ENCODE results near the gene AKAP12.
A peak's percentile ranks its signal among the peaks of the same experiment; 100 is the strongest.

AKAP12 gene

DNA sequence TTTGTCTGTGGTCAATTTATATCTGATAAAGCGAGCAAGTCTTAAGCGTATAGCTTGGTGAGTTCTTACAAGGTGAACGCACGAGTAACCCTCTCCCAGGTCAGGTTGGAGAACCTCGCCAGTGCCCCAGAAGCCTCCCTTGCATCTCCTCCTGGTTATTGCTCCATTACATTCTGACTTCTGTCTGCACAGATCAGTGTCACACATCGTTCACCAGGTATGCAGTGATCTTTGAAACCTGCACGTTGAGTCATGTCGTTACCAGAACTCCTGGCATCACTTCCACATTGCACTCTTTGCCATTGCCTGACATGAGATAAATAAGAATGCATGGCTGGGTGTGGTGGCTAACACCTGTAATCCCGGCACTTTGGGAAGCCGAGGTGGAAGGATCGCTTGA, 44.2 kb downstream of the AKAP12 start:
- DNase-seq, result no peak

DNA sequence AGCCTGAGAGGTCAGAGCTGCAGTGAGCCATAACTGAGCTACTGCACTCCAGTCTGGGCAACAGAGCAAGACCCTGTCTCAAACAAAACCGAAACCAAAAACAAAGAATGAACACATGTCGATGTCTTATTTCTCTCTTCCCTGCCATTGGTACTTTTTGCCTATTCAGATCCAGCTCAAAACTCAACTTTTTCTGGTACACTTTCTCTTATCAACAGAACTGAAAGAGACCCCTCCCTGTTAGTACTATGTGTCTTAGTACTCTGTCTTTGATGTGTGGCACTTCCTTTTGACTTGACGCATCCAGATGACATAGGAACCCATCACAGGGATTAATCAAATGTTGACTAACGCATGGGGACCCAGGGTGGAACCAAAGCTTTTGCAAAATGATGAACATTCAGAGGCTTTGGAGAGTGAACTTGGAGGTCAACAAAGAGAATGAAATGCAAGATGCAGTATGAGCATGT, 44.8 kb downstream of the AKAP12 start:
- no peak for DNase-seq

DNA sequence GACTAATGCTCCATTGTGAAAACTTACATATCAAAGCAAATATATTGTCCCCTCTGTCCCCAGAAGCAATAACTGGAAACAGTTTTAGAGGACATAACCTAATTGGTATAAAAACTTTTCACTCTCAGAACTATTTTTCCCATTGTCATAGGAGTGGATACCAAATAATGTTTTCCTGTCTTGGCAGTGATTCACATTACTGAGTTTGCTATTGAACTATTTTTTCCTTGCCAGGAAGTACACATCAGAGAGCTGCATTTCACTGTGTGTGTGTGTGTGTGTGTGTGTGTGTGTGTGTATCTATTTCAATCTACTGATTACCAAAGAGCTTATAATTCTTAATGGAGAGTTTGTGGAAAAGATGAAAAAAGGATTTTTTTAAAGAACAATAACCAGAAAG, 45.4 kb downstream of the AKAP12 start:
- no peak for DNase-seq

DNA sequence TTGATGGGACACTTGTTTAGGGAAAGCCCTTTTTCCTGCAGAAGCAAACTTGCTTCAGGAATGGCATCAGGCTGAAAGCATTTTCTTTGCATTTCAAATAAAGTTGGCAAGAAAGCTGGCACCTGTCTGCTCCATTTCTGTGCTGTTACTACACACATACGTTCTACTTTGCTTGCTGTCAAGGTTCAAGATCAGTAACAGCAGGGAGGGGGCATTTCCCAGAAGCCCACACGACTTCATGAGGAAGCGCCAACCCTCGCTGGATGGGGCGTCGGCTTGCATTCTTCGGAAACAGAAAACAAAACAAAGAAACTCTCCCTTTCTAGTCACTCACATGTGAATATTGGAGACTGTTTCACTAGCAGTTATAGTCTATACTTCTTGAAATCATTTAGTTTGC, 46.4 kb downstream of the AKAP12 start:
- DNase-seq, result no peak

DNA sequence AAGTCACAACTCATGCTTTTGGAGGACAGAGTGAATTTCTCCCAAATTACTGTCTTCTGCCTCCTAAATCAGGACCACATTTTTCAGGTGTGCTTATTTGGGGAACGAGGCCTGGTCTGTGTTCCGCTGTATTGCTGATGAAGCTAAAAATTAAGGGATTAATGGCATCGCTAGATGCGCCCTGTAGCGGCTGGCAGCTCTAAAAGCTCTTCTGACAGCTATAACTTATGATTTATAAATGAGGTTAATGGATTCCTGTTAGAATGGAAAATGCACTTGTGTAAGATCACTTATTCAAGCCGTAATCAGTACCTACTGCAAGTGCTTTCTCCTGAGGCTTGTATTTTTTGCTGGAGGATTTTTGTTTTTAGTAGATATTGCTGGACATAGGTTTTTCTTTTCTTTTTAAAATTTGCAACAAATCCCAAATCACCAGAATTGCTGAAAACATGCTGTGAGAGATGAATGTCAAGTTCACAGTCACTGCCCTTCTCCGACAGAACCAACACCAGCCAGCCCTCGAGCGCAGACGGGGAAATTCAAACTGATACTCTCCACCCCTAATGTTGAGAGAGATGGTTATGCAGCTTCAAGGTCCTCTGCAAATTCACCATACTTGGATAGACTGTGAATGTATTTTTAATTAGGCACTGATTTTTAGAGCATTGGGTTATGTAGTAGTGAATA, 49.1 kb downstream of the AKAP12 start:
- DNase-seq, result peak; percentile 13 to 75 (median 47)

DNA sequence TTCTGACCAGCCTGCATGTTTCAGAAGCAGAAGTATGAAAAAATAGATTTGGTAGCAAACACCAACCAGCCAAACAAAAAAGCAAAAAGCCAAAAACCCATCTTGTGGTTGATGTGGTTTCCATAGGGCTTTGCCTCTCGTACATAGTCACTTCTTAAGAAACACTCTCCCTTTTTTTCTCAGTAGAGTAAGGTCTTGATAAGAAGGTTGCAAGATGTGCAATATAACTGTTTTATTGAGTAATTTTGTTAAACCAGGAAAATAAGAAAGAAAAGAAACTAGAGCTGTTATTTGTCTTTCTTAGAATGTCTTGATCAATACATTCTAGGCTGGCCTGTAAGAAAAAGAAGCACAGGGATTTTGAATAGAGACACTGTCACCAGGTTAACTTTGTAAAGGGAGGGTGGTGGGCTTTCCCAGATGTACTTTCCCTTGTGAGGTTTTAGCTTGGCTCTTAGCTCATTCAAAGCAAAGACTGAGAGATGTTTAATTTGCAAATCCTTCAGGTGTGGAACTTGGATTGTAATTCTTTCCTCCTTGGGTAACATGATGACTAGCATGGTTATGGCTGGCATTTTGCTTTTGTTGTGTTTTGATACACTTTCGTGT, 49.7 kb downstream of the AKAP12 start:
- DNase-seq, result no peak

DNA sequence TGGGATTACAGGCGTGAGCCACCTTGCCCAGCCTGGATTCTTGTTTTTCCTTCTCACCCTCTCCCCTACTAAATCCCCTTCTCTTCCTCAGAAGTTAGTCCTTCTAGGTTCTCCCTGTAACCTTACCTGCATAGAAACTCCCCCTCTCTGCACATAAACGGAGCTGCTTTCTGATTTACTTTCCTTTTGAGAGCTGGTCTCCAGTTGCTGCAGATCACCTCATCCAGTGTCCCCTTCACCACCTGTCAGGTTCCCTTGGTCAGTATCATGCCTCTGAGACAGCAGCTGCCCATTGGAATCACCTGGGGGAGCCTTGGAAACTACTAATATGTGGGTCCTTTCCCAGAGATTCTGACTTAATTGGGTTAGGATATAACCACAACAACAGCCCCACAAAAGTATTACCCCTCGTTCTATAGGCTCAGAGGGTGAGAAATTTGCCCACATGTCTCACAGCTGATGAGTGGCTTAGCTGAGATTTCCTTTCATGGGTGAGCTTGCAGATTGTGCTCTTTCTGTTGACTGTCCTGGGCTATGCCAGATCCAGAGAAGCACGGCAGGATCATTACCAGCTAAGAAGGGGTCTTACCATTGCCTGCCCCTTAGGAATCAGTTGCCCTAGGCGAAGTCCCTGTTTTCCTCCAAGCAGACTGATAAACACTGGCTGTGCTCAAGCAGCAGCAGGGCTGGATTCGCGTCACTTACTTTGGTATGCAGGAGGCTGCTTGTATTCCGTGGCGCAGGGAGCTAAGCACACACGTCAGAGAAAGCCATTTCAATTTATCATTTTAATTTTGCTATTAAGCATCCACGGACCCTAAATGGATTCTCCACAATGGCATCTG, 51.3 kb downstream of the AKAP12 start:
- DNase-seq, result peak in 2 of 3 experiments; percentile 19 to 35

DNA sequence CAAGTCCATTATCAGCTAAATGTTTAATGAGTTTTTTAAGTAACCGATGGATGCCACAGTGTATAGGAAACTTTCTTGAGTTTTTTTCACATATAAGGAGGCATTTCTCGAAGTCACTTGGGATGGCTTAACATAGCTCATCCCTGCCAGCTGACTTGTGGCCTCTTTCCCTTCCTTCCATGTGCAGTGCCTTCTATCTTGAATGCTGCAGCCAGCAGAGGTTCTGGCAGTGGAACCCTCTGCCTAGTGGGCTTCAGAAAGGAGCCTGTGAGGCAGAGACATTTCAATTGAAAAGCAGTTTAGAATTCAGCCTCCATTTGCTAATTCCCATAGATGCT, 51.9 kb downstream of the AKAP12 start:
- DNase-seq, result no peak

DNA sequence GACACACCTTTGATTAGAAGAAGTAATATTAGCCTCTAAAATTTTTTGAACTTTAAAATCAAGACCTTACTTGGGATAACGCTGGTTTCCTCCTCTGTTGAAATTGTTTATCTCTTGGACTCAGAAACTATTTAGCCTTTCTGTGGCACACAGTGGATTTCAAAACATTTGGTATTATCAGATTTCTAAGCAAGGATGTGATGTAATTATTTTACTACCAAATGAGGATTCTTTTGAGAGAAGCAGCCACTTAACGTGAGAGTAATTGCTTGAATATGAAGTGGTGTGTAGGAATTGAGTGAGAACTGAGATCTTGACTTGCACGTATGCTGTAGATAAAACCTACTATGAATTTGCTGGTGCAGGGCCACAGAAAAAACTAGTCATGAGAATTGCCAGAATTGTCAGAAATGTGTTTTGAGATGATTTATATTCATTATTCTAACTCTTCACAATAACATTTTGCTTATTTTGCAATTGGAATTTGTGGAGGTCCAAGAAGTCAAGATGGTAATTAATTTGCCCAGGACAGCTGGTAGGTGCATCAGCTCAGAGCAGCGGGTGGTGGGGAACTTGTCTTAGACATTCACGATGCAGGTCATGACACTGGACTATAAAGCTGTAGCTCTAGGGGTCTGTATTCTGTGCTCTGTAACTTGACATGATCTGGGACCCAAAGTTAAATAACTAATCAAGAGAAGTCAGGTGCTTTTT, 53.4 kb downstream of the AKAP12 start:
- DNase-seq, result no peak

DNA sequence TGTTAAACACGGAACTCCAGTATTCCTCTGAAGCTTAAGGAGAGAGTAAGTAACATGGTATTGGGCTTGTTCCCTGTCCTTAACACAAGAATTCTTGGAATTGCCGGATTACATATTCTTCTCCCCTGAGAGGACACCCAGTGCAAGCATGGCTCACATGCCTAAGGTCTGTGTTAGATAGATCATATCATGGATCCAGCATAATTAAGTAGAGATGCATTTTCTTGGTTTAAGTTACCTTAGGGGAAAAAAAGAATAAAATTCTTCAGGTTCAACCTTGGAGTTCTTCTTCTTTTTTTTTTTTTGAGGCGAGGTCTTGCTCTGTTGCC, 53.9 kb downstream of the AKAP12 start:
- no peak for DNase-seq

DNA sequence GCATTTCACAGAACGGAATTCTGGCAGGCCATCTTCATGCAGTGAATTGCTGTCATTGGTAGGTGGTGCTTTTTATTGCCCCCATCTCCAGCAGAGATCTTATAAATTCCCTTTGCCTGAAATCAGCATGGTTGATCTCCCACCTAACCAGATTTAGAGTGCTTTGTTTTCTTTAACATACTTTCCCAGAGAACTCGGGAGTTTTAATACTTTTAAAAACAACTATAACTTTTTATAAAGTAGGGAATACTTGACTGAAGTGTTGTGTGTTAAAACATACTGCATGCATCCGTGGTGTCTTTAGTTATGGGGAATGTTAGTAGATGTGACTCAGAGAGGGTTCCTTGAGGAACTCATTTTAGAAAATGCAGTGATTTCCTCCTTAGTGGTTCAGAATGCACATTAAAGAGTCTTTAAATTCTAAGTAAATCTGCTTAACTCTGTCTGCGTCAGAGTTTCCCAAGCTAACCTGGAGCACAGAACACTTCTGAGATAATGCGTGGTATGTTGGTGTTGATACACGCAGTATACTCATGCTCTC, 54.9 kb downstream of the AKAP12 start:
- DNase-seq, result no peak

DNA sequence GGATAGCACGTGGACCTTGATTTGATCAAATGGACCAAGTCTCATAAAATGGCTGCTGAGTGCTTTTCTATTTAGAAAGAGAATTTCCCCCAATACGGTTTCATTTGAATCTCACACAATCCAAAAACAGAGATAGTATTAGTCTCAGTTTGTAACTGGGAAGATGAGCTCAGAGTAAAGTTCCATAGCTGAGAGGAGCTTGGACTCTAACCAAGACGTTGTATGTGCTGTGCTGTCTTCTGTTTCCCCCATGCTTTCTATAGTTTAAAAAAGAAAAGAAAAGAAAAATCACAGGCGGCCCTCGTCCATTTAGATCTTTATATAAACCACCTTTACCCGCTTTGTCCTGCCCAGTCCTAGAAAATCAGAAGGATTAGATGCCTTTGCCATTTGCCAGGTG, 58.1 kb downstream of the AKAP12 start:
- DNase-seq, result no peak

DNA sequence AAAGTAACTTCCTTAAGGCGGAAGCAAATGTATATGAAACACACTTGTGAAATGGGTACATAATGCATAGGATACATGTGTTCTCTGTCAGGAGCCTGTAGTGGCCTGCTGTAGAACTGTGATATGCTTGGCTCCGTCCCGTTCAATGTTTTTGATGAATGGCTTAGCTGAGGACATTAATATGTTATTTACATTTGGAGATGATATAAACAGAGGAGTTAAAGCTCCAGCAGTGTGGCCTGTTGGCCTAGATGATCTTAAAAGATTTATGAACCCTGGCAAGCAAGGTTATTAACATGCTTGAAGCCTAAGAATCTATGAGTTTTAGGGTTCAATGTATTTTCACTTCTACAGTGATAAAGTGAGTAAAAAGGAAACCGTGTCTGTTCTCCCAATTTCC, 59.2 kb downstream of the AKAP12 start:
- DNase-seq, result no peak

DNA sequence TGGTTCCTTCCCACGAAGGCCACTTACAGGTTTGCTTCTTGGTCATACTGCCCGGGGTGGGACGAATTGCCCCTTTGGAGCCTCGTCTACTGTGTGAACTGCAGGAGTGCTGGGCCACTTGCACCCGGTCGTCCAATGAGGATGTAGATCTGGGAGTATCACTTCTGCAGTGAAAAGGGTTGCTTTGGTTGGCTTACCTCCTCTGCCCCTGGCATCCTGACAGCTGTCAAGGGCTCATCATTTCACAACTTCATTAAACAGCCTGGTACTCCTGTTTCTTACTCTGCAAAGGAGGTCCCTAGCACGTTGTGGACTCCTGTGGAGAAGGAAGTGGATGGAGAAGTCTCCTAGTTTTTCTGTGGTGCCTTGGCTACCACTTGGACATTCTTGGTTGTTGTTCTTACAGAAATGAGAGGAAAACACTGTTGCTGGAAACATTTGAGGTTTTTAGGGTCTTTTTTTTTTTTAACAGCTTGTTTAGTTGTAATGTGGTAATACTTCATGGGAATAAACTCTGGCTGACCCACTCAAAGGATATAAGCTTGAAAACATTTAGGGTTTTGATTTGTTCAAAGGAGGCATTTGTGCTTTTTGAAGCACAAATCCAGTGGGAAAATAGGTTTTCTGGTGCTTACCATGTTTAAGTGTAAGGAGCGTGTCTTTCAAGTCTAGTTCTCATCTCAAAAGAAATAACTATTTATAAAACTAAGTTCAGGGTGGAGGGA, 60.7 kb downstream of the AKAP12 start:
- no peak for DNase-seq

DNA sequence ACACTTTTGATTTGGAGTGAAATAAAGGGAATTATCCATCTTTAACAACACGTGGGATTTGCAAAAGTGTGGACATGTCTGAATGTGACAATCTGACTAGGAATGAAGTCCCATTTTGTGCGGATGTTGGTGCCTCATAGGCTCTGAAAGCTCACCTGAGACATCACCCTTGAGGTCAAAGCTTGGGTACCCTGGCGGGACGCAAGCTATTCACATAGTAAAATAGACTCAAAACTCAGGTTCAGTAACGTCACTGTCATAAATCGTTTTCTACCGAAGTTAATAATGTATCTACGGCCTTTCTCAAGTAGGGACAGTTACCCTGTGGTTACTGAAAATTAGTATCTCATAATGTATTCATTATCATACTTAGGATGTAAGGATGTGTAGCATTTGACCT, 61.8 kb downstream of the AKAP12 start:
- no peak for DNase-seq

DNA sequence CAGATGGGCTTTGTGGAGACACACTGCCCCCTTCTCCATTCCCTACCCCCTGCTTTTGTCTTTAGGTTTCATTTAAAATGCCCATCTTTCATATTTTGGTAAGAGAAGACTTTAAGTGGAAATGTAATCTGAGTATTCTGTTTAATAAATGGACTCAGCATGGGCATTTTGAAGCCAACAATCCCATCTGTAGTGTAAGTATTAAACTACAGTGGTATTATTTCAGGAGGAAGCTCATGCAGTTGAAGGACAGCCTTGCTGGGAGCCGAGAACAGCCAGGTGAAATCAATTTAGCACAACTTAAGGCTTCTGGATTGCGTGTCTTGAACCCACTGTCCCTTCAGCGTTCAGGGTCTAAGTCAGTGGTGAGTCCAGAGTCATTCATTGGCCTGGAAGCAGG, 63.5 kb downstream of the AKAP12 start:
- DNase-seq, result no peak

DNA sequence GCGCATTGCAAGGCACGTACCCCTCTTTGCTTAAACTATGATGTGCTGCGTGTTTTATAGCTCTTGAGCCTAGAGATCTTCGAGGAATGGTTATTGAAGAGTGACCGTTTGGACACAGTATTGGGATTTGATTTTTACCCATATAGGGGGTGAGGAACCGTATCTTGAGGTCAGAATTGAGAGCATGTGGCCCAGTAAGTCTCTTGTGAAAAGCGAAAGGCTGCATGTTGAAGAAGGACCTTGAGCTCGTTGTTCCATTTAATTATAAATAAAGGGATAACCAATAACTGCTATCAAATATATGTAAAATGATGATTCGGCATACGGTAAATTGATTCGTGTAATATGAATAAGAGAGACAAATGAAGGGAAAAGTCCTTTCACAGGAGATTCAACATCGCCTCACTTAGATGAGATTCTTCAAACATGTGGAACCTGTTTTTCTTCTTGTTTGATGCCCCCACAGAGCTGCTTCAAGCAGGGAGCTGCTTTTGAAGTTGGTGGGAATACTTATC, 66.6 kb downstream of the AKAP12 start:
- peak in 2 of 3 experiments; percentile 34 to 40 for DNase-seq

DNA sequence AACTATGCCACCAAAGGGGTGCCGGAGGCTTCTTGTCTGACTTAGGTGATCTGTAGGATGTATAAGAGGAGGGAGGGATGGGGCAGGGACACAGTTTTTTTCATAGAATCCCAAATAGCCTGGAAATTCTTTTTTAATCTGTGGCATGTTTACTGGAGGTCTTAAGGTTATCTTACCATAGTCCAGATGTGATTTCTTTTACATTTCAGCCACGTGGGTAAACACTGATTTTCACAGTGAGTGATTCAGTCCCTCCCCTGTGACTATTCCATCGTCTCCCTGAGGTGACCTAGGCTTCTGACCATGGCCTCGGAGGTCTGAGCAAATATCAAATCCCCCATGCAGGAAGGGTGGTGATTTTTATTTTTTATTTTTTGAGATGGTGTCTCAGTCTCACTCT, 67.7 kb downstream of the AKAP12 start:
- no peak for DNase-seq

DNA sequence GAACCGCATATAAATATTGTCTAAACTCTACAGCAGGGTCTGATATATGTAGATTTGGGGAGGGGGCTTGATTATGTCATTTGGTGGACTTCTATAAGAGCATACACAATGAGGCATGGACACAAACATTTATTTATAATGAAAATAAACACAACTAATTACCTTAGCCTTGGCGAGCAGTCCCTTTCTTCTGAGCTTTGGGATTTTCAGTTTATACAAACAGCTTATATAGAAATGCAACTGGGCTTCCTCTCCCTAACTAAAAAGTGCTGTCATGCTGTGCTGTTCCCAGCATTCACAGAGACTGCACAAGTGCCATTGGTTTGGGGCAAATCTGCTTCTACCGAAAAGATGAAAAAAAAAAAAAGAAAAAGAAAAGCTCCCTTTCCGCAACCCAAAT, 69.9 kb downstream of the AKAP12 start:
- DNase-seq, result no peak

DNA sequence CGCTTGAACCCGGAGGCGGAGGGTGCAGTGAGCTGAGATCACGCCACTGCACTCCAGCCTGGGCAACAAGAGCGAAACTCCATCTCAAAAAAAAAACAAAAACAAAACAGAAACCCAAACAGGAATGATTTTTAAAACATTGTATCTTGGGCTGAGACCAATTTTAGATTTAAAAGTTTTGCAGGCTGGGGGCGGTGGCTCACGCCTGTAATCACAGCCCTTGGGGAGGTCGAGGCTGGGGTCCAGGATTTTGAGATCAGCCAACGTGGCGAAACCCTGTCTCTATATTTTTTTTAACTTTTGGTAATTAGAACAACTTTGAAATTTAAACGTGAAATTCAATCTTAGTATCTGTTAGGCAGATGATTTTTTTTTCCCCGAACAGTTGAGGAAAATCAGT, 70.5 kb downstream of the AKAP12 start:
- DNase-seq, result no peak

DNA sequence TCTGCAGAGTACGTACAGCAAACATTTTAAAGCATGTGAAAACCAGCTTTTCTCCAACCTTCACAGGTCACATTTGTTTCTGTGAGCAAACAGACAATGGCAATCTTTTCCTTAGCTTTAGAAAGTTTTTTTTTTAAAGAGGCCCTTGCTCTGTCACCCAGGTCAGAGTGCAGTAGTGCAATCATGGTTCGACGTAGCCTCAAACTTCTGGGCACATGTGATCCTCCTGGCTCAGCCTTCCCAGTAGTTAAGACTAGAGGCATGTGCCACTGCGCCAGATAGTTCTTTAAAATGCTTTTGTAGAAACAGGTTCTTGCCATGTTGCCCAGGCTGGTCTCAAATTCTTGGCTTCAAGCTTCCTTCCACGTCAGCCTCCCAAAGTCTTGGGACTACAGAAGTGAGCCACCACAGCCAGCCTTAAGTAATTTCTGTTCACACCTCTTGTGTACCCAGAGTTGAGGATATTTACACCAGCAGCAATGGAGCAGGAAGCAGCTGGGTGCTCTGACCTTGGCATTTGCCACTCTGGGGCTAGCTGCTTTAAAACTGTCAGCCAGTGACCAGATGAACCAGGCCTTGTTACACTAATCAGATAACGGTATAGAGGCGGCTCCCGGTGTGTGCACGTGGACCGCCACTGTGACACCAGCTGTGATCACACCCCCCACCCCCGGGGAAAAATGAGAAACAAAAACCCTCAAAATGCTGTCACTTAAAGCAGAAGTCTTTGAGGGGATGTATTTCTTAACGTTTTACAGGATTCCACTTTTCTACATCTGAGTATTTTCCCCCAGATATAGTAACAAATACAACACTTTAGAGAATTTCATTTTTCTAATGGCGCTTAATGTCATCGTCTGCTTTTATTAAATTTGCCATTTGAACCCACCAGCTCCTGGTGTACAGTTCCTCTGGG, 71.3 kb downstream of the AKAP12 start:
- no peak for DNase-seq

All from NCI-H1417 (cell line).